ENCODE data around the gene AOAH. TPM values are rescaled to one million over a fixed set of nuclear protein-coding genes. Genes with fewer than 3 reads are reported as not detected.

AOAH gene
- total RNA-seq, 1 donor from 2014 or later, result 0.92 TPM

- H3K27ac Mint-ChIP-seq, result no peak overlapping the region
Observed at GRCh38 chr7:36730046-36730445, 5.8 kb upstream of the AOAH start.

GRCh38 chr7:36728143-36728542 is 3.8 kb upstream of the AOAH start:
- no peak overlapping the region for H3K4me3 Mint-ChIP-seq

More at GRCh38 chr7:36730046-36730445, 5.8 kb upstream of the AOAH start:
- no peaks in the 10 kb centered on the region for H3K36me3 Mint-ChIP-seq
- H3K27me3 Mint-ChIP-seq, result no peaks in the 10 kb centered on the region
- DNase-seq (ENCODE audit: extremely low spot score, unreplicated experiment), result no peak
- H3K4me3 Mint-ChIP-seq, result no peak overlapping the region
- no peak for TF ChIP-seq CTCF (conservative IDR thresholded peaks at IDR 0.05)
- peaks cover 4% of the 10 kb centered on the region for H3K4me1 Mint-ChIP-seq (ENCODE audit: unreplicated experiment)
- H3K9me3 Mint-ChIP-seq, result peaks cover 18% of the 10 kb centered on the region

GRCh38 chr7:36726806-36727503 is 2.7 kb upstream of the AOAH start:
- Mint-ChIP-seq H3K9me3 (peaks cover 12% of the 10 kb centered on the region), H3K4me1 (ENCODE audit: unreplicated experiment) (peaks cover 14% of the 10 kb centered on the region), H3K27me3 (peaks cover 4% of the 10 kb centered on the region), H3K4me3 (no peak overlapping the region), H3K27ac (no peak overlapping the region), H3K36me3 (no peaks in the 10 kb centered on the region)
- DNase-seq (ENCODE audit: extremely low spot score, unreplicated experiment), result no peak
- TF ChIP-seq CTCF (conservative IDR thresholded peaks at IDR 0.05), result no peak

More at GRCh38 chr7:36728143-36728542, 3.8 kb upstream of the AOAH start:
- peaks cover 14% of the 10 kb centered on the region for H3K4me1 Mint-ChIP-seq (ENCODE audit: unreplicated experiment)
- H3K9me3 Mint-ChIP-seq, result peaks cover 18% of the 10 kb centered on the region
- H3K36me3 Mint-ChIP-seq, result no peaks in the 10 kb centered on the region
- H3K27me3 Mint-ChIP-seq, result peaks cover 3% of the 10 kb centered on the region
- no peak for TF ChIP-seq CTCF (conservative IDR thresholded peaks at IDR 0.05)
- H3K27ac Mint-ChIP-seq, result no peak overlapping the region
- DNase-seq (ENCODE audit: extremely low spot score, unreplicated experiment), result no peak

GRCh38 chr7:36726311-36726710 is 2.0 kb upstream of the AOAH start:
- Mint-ChIP-seq H3K27me3 (peaks cover 4% of the 10 kb centered on the region), H3K9me3 (peaks cover 8% of the 10 kb centered on the region), H3K36me3 (no peaks in the 10 kb centered on the region), H3K4me3 (no peak overlapping the region), H3K27ac (no peak overlapping the region), H3K4me1 (ENCODE audit: unreplicated experiment) (peaks cover 14% of the 10 kb centered on the region)
- no peak for DNase-seq (ENCODE audit: extremely low spot score, unreplicated experiment)
- TF ChIP-seq CTCF (conservative IDR thresholded peaks at IDR 0.05), result no peak

- H3K27me3 Mint-ChIP-seq, result peaks cover 4% of the 10 kb centered on the region
- TF ChIP-seq CTCF (conservative IDR thresholded peaks at IDR 0.05), result no peak
- H3K36me3 Mint-ChIP-seq, result no peaks in the 10 kb centered on the region
Observed at GRCh38 chr7:36724996-36725395, 702 bp upstream of the AOAH start.

More at GRCh38 chr7:36724996-36725395, 702 bp upstream of the AOAH start:
- Mint-ChIP-seq H3K9me3 (peaks cover 8% of the 10 kb centered on the region), H3K4me1 (ENCODE audit: unreplicated experiment) (peaks cover 14% of the 10 kb centered on the region), H3K27ac (no peak overlapping the region), H3K4me3 (no peak overlapping the region)
- DNase-seq (ENCODE audit: extremely low spot score, unreplicated experiment), result no peak
